GM12878 (cell line): Measurements from ENCODE around the gene NOP9.

ENCODE experiments used
- EP300 ChIP-seq, 2 experiments: fragments of 150-350 bp in 1 of 2; IDR thresholded peaks; 2 replicates each; pipeline ENCODE4 v1.6.1; 2011 to 2012; ENCODE audit warnings: low read depth in 2 of 2, low read length in 2 of 2, borderline replicate concordance in 1 of 2, improper control_type of control experiment in 1 of 2, inconsistent platforms in 1 of 2; ENCODE audit not compliant: control insufficient read depth in 1 of 2
- LARP7 ChIP-seq: fragments of 450-650 bp; IDR thresholded peaks from 2 replicates; pipeline ENCODE4 v1.6.1; 2017; ENCODE audit warnings: mild to moderate bottlenecking
- POLR2A ChIP-seq: IDR thresholded peaks from 2 replicates; pipeline ENCODE4 v1.6.1; 2011; ENCODE audit warnings: low read depth, mild to moderate bottlenecking, low read length
- RFX5 ChIP-seq: IDR thresholded peaks from 2 replicates; pipeline ENCODE4 v1.6.1; 2011; ENCODE audit warnings: low read depth, low read length, improper control_type of control experiment
- SIN3A ChIP-seq: IDR thresholded peaks from 2 replicates; pipeline ENCODE4 v1.6.1; 2012; ENCODE audit warnings: low read depth, low read length, improper control_type of control experiment
- SPI1 ChIP-seq: IDR thresholded peaks from 2 replicates; pipeline ENCODE4 v1.6.1; 2011; ENCODE audit warnings: low read depth, mild to moderate bottlenecking, low read length, moderate library complexity, borderline replicate concordance; ENCODE audit not compliant: insufficient read depth
- ZNF24 ChIP-seq: fragments of 450-650 bp; IDR thresholded peaks from 2 replicates; pipeline ENCODE4 v1.6.1; 2017; ENCODE audit warnings: antibody characterized with exemption, mild to moderate bottlenecking
- TF ChIP-seq, protein P1 (sequence below): IDR thresholded peaks from 2 replicates; pipeline ENCODE4 v1.6.1; 2011; ENCODE audit warnings: low read depth, mild to moderate bottlenecking, low read length, moderate library complexity, borderline replicate concordance; ENCODE audit errors: extremely low read depth
- TF ChIP-seq, protein P2 (sequence below): IDR thresholded peaks from 2 replicates; pipeline ENCODE4 v1.6.1; 2012; ENCODE audit warnings: mild to moderate bottlenecking, low read depth, low read length

DNA sequence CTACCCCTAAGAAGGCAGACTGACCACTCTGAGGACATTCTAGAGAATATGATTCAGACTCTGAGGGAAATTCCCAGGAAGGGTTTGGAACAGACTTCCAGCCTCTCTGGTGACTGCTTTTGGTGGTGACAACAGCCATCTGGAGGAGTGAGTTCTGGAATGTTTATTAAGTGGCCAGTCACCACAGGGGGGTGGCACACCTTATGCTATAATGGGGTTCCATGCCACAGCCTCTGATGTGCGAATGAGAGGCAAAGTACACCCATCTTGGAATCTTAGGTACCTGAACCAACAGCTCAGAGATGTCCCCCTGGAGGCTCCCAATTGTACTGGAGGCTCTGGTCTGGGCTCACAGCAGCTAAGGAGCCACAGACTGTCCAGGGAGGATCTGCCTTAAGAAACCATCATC lies 47.8 kb upstream of the NOP9 start:
- no peak for TF ChIP-seq ZNF24
- TF ChIP-seq POLR2A = no peak
- no peak for TF ChIP-seq SIN3A
- no peak for TF ChIP-seq EP300 (IDR thresholded peaks at IDR 0.05; ENCODE audit: borderline replicate concordance in 1 of 2, control insufficient read depth in 1 of 2, low read depth in 2 of 2, low read length in 2 of 2)
- no peak for TF ChIP-seq LARP7
- TF ChIP-seq, protein P1, sequence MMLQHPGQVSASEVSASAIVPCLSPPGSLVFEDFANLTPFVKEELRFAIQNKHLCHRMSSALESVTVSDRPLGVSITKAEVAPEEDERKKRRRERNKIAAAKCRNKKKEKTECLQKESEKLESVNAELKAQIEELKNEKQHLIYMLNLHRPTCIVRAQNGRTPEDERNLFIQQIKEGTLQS = no peak
- TF ChIP-seq, protein P2, sequence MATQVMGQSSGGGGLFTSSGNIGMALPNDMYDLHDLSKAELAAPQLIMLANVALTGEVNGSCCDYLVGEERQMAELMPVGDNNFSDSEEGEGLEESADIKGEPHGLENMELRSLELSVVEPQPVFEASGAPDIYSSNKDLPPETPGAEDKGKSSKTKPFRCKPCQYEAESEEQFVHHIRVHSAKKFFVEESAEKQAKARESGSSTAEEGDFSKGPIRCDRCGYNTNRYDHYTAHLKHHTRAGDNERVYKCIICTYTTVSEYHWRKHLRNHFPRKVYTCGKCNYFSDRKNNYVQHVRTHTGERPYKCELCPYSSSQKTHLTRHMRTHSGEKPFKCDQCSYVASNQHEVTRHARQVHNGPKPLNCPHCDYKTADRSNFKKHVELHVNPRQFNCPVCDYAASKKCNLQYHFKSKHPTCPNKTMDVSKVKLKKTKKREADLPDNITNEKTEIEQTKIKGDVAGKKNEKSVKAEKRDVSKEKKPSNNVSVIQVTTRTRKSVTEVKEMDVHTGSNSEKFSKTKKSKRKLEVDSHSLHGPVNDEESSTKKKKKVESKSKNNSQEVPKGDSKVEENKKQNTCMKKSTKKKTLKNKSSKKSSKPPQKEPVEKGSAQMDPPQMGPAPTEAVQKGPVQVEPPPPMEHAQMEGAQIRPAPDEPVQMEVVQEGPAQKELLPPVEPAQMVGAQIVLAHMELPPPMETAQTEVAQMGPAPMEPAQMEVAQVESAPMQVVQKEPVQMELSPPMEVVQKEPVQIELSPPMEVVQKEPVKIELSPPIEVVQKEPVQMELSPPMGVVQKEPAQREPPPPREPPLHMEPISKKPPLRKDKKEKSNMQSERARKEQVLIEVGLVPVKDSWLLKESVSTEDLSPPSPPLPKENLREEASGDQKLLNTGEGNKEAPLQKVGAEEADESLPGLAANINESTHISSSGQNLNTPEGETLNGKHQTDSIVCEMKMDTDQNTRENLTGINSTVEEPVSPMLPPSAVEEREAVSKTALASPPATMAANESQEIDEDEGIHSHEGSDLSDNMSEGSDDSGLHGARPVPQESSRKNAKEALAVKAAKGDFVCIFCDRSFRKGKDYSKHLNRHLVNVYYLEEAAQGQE = no peak
- TF ChIP-seq SPI1 = no peak
- no peak for TF ChIP-seq RFX5
